HFFc6 (cell line): Measurements from ENCODE around the gene ITPK1. TPM values are rescaled to one million over a fixed set of nuclear protein-coding genes. Genes with fewer than 3 reads are reported as not detected.
A peak's percentile ranks its signal among the peaks of the same experiment; 100 is the strongest.
"Not testable (repeated sequence)": the region's sequence is repeated elsewhere in the genome, so short reads cannot be mapped to it uniquely, and the experiment has no call there.

Experiments used
- DNase-seq: peaks from one replicate; pipeline ENCODE4 v3.0.0-alpha.2; 2018
- H3K27ac Mint-ChIP-seq: 2 replicates; pipeline ENCODE4 v1.8.0; 2020; ENCODE audit warnings: mild to moderate bottlenecking, mixed read lengths
- H3K27me3 Mint-ChIP-seq: 2 replicates; pipeline ENCODE4 v1.8.0; 2021; ENCODE audit warnings: mild to moderate bottlenecking, moderate library complexity, mixed read lengths; ENCODE audit not compliant: insufficient read depth
- H3K36me3 Mint-ChIP-seq: 2 replicates; pipeline ENCODE4 v1.8.0; 2021; ENCODE audit warnings: low read depth, mixed read lengths
- H3K4me1 Mint-ChIP-seq: 2 replicates; pipeline ENCODE4 v1.8.0; 2020; ENCODE audit warnings: low read depth, mixed read lengths
- H3K4me3 Mint-ChIP-seq: 2 replicates; pipeline ENCODE4 v1.8.0; 2020; ENCODE audit warnings: mild to moderate bottlenecking, moderate library complexity, mixed read lengths
- H3K9me3 Mint-ChIP-seq: 2 replicates; pipeline ENCODE4 v1.8.0; 2020; ENCODE audit warnings: mild to moderate bottlenecking, mixed read lengths
- CTCF ChIP-seq: fragments of 200-600 bp; sonication (generic); IDR thresholded peaks from 2 replicates; pipeline ENCODE4 v1.5.0; 2021; ENCODE audit warnings: antibody characterized with exemption, mild to moderate bottlenecking
- total RNA-seq, 6 experiments: library from RNA; stranded (reverse); fragmentation: NEBNext Ultra II Directional; extraction: Animal tissue kit (Norgen Biotek cat#: 25700); gene quantifications; 2 replicates in 1 of 6; 3 replicates in 5 of 6; pipeline ENCODE4 v1.2.3, GENCODE V29; 2021

The ITPK1 gene
- total RNA-seq, 6 experiments from 2014 or later, result 27.3 to 38.1 (median 32.4) TPM

DNA sequence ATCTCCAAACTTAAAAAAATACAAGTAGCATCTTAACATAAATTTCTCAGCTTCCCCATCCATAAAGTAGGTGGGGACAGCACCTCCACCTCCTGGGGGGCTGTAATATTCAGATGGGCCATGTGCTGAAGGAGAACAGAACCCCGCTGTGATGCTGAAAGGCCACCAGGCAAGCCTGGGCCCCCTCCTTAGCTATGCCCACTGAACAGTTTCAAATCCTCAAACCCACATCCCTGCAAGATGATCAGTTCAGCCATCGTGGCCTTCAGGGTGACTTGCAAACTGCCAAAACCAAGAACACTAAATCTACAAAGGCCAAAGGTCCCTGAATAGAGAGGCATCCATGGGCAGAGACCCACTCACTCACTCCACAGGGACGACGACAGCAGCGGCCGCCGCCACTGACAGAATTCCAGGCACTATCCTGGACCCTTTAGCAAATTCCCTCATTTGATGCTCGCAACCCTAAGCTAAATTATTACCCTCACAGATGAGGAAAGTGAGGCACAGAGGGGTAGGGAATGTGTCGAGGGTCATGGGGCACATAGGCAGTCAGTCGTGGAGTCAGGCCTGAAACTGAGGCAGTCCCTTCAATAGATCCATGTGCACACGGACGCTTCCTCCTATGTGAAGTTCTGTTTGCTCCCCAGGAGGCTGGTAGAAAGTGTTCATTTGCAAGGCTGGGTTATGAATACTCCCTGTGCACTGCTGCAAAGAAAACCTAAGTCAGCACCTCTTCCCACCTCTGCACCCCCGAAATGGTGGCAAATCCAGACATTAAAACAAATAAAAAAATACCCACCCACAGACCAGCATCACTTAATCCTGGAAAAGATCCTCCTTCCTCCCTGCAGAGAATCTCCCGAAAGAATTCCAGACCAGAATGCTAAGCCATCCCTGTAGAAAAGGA, 5.9 kb downstream of the ITPK1 start:
- no peak overlapping the region for H3K4me3 Mint-ChIP-seq
- H3K27me3 Mint-ChIP-seq, result no peaks in the 10 kb centered on the region; the same call in 1 of the 2 replicates
- no peak for DNase-seq

DNA sequence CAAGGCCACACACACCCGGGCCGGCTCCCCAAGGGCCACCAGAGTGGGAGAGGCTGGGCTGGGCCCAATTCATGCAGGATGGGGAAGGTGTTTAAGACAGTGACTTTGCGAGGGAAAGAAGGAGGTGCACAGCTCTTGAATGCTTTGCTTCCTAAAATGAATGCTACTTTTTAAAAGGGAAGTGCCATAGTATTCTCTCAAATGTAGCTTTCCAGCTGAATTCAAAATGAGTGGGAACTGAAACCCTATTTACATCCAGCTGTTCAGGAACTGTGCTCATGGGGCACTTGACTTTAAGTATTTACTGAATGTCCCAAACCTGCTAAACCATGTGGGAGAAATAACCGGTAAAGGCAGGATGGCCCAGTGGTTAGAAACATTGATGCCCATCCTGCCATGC, 7.6 kb downstream of the ITPK1 start:
- DNase-seq, result no peak
- no peaks in the 10 kb centered on the region; the same call in 1 of the 2 replicates for H3K27me3 Mint-ChIP-seq
- H3K36me3 Mint-ChIP-seq, result no peaks in the 10 kb centered on the region
- no peaks in the 10 kb centered on the region for H3K9me3 Mint-ChIP-seq
- TF ChIP-seq CTCF, result no peak
- no peak overlapping the region for H3K27ac Mint-ChIP-seq
- peaks cover 13% of the 10 kb centered on the region for H3K4me1 Mint-ChIP-seq
- no peak overlapping the region for H3K4me3 Mint-ChIP-seq

More for the DNA sequence above, 5.9 kb downstream of the ITPK1 start:
- Mint-ChIP-seq H3K27ac (no peak overlapping the region), H3K36me3 (no peaks in the 10 kb centered on the region), H3K4me1 (peaks cover 25% of the 10 kb centered on the region), H3K9me3 (no peaks in the 10 kb centered on the region)
- TF ChIP-seq CTCF, result no peak

DNA sequence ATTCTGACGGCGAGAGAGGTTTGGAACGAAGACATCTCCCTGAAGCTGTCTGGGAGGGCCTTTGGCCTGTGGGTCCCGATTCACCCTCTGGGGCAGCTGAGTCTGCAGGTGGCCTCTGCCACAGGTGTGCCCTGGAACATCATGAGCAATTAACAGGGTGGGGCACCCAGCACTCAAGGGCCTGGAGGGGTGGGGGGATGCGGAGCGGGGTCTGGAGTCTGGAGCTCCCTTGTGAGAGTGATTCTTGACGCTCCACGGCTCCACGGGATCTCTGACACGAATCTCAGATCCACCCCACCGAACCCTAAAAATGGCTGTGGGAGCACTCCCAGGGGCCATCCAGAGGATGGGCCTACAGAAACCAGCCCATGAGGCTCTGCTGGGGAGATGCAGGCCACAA, 8.3 kb downstream of the ITPK1 start:
- Mint-ChIP-seq H3K4me1 (peaks cover 6% of the 10 kb centered on the region), H3K9me3 (no peaks in the 10 kb centered on the region), H3K27ac (no peak overlapping the region), H3K27me3 (no peaks in the 10 kb centered on the region; the same call in 1 of the 2 replicates), H3K4me3 (no peak overlapping the region), H3K36me3 (no peaks in the 10 kb centered on the region)
- no peak for DNase-seq
- TF ChIP-seq CTCF, result no peak

- no peaks in the 10 kb centered on the region; the same call in 1 of the 2 replicates for H3K27me3 Mint-ChIP-seq
- H3K36me3 Mint-ChIP-seq, result no peaks in the 10 kb centered on the region
- H3K9me3 Mint-ChIP-seq, result no peaks in the 10 kb centered on the region
- H3K4me3 Mint-ChIP-seq, result no peak overlapping the region
- TF ChIP-seq CTCF, result no peak
- H3K4me1 Mint-ChIP-seq, result 0 out of 2 replicates have a peak, but pooled peaks cover 6% of the 10 kb centered on the region
- no peak overlapping the region for H3K27ac Mint-ChIP-seq
- no peak for DNase-seq
These were observed 9.1 kb downstream of the ITPK1 start for GRCh38 chr14:93106541-93107156.

- H3K9me3 Mint-ChIP-seq, H3K4me1 Mint-ChIP-seq, H3K27me3 Mint-ChIP-seq, H3K27ac Mint-ChIP-seq, DNase-seq, H3K36me3 Mint-ChIP-seq, H3K4me3 Mint-ChIP-seq: not testable (repeated sequence)
These were observed 9.9 kb downstream of the ITPK1 start for GRCh38 chr14:93105856-93106255.

DNA sequence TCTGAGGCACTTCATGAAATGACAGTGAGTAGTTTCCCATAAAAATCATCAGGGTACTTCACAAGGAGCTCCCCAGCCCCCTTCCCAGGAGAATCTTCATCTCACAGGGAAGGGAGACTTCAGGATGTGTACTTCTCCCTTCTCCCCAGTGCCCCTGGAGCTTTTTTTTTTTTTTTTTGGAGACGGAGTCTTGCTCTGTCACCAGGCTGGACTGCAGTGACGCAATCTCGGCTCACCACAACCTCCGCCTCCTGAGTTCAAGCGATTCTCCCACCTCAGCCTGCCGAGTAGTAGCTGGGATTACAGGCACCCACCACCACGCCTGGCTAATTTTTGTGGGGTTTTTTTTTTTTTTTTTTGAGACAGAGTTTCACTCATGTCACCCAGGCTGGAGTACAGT, 10.4 kb downstream of the ITPK1 start:
- Mint-ChIP-seq H3K36me3 (no peaks in the 10 kb centered on the region), H3K27me3 (no peaks in the 10 kb centered on the region; the same call in 1 of the 2 replicates), H3K4me1 (0 out of 2 replicates have a peak, but pooled peaks cover 6% of the 10 kb centered on the region), H3K27ac (peak overlapping the region; percentile 13; the same call in 1 of the 2 replicates), H3K9me3 (no peaks in the 10 kb centered on the region), H3K4me3 (no peak overlapping the region)
- DNase-seq, result no peak
- TF ChIP-seq CTCF, result no peak
